NCI-H146 treated with DMSO at 0.1 percent for 48 hours (cell line): ENCODE results near the gene SOBP.

Experiments
- DNase-seq: peaks from one replicate; lab custom pipeline; 2025; ENCODE audit not compliant: unreplicated experiment; lab: John Stamatoyannopoulos, UW

Gene SOBP

GRCh38 chr6:107709341-107709740 is 219.4 kb downstream of the SOBP start:
- no peak for DNase-seq
